ENCODE measurements around the gene LHFPL6.

The LHFPL6 gene

GRCh38 chr13:39590466-39591036 lies 12.4 kb downstream of the LHFPL6 start:
- no peaks in the 10 kb centered on the region for H3K9me3 ChIP-seq (ENCODE audit: control insufficient read depth, low read length)
- peaks cover 8% of the 10 kb centered on the region for H3K4me1 ChIP-seq (ENCODE audit: control insufficient read depth, insufficient read depth, low read length)
- no peak overlapping the region for H3K9ac ChIP-seq (ENCODE audit: low read length)
- H3K27me3 ChIP-seq (replicated peaks; ENCODE audit: control insufficient read depth, insufficient read depth, low read length), result no peaks in the 10 kb centered on the region
- DNase-seq (ENCODE audit: low read depth), result peak; percentile 32
- no peak overlapping the region for H3K4me3 ChIP-seq (ENCODE audit: low read length)
- H3K36me3 ChIP-seq (ENCODE audit: control insufficient read depth, insufficient read depth, low read length, severe bottlenecking), result peaks cover 3% of the 10 kb centered on the region

GRCh38 chr13:39588384-39588783 lies 14.6 kb downstream of the LHFPL6 start:
- DNase-seq (ENCODE audit: low read depth), result no peak
- H3K4me1 ChIP-seq (ENCODE audit: control insufficient read depth, insufficient read depth, low read length), result peaks cover 8% of the 10 kb centered on the region
- H3K4me3 ChIP-seq (ENCODE audit: low read length), result no peak overlapping the region
- no peaks in the 10 kb centered on the region for H3K9me3 ChIP-seq (ENCODE audit: control insufficient read depth, low read length)
- H3K27me3 ChIP-seq (replicated peaks; ENCODE audit: control insufficient read depth, insufficient read depth, low read length), result no peaks in the 10 kb centered on the region
- H3K36me3 ChIP-seq (ENCODE audit: control insufficient read depth, insufficient read depth, low read length, severe bottlenecking), result no peaks in the 10 kb centered on the region
- H3K9ac ChIP-seq (ENCODE audit: low read length), result no peak overlapping the region

- peaks cover 8% of the 10 kb centered on the region for H3K4me1 ChIP-seq (ENCODE audit: control insufficient read depth, insufficient read depth, low read length)
- H3K36me3 ChIP-seq (ENCODE audit: control insufficient read depth, insufficient read depth, low read length, severe bottlenecking), result no peaks in the 10 kb centered on the region
- no peak overlapping the region for H3K9ac ChIP-seq (ENCODE audit: low read length)
- no peak overlapping the region for H3K4me3 ChIP-seq (ENCODE audit: low read length)
- no peaks in the 10 kb centered on the region for H3K27me3 ChIP-seq (replicated peaks; ENCODE audit: control insufficient read depth, insufficient read depth, low read length)
- no peaks in the 10 kb centered on the region for H3K9me3 ChIP-seq (ENCODE audit: control insufficient read depth, low read length)
- DNase-seq (ENCODE audit: low read depth), result no peak
These were observed 15.1 kb downstream of the LHFPL6 start for GRCh38 chr13:39587939-39588338.

- no peaks in the 10 kb centered on the region for H3K27me3 ChIP-seq (replicated peaks; ENCODE audit: control insufficient read depth, insufficient read depth, low read length)
- H3K9me3 ChIP-seq (ENCODE audit: control insufficient read depth, low read length), result no peaks in the 10 kb centered on the region
- no peak overlapping the region for H3K4me3 ChIP-seq (ENCODE audit: low read length)
- H3K4me1 ChIP-seq (ENCODE audit: control insufficient read depth, insufficient read depth, low read length), result peaks cover 8% of the 10 kb centered on the region
- H3K9ac ChIP-seq (ENCODE audit: low read length), result no peak overlapping the region
- DNase-seq (ENCODE audit: low read depth), result no peak
- H3K36me3 ChIP-seq (ENCODE audit: control insufficient read depth, insufficient read depth, low read length, severe bottlenecking), result no peaks in the 10 kb centered on the region
These were observed 15.9 kb downstream of the LHFPL6 start for GRCh38 chr13:39586958-39587605.

GRCh38 chr13:39586151-39586550 lies 16.8 kb downstream of the LHFPL6 start:
- H3K36me3 ChIP-seq (ENCODE audit: control insufficient read depth, insufficient read depth, low read length, severe bottlenecking), result no peaks in the 10 kb centered on the region
- H3K4me1 ChIP-seq (ENCODE audit: control insufficient read depth, insufficient read depth, low read length), result peaks cover 8% of the 10 kb centered on the region
- no peak overlapping the region for H3K9ac ChIP-seq (ENCODE audit: low read length)
- DNase-seq (ENCODE audit: low read depth), result no peak
- no peaks in the 10 kb centered on the region for H3K9me3 ChIP-seq (ENCODE audit: control insufficient read depth, low read length)
- no peaks in the 10 kb centered on the region for H3K27me3 ChIP-seq (replicated peaks; ENCODE audit: control insufficient read depth, insufficient read depth, low read length)
- no peak overlapping the region for H3K4me3 ChIP-seq (ENCODE audit: low read length)

GRCh38 chr13:39585219-39585618 lies 17.8 kb downstream of the LHFPL6 start:
- H3K4me3 ChIP-seq (ENCODE audit: low read length), result no peak overlapping the region
- no peaks in the 10 kb centered on the region for H3K9me3 ChIP-seq (ENCODE audit: control insufficient read depth, low read length)

GRCh38 chr13:39580881-39581575 lies 22.0 kb downstream of the LHFPL6 start:
- Histone ChIP-seq H3K9ac (ENCODE audit: low read length) (no peak overlapping the region), H3K4me3 (ENCODE audit: low read length) (no peak overlapping the region), H3K36me3 (ENCODE audit: control insufficient read depth, insufficient read depth, low read length, severe bottlenecking) (no peaks in the 10 kb centered on the region), H3K9me3 (ENCODE audit: control insufficient read depth, low read length) (no peaks in the 10 kb centered on the region), H3K4me1 (ENCODE audit: control insufficient read depth, insufficient read depth, low read length) (no peaks in the 10 kb centered on the region), H3K27me3 (replicated peaks; ENCODE audit: control insufficient read depth, insufficient read depth, low read length) (no peaks in the 10 kb centered on the region)
- no peak for DNase-seq (ENCODE audit: low read depth)

More at GRCh38 chr13:39585219-39585618, 17.8 kb downstream of the LHFPL6 start:
- Histone ChIP-seq H3K4me1 (ENCODE audit: control insufficient read depth, insufficient read depth, low read length) (peaks cover 8% of the 10 kb centered on the region), H3K9ac (ENCODE audit: low read length) (no peak overlapping the region), H3K27me3 (replicated peaks; ENCODE audit: control insufficient read depth, insufficient read depth, low read length) (no peaks in the 10 kb centered on the region), H3K36me3 (ENCODE audit: control insufficient read depth, insufficient read depth, low read length, severe bottlenecking) (no peaks in the 10 kb centered on the region)
- no peak for DNase-seq (ENCODE audit: low read depth)

GRCh38 chr13:39578821-39579291 lies 24.1 kb downstream of the LHFPL6 start:
- H3K27me3 ChIP-seq (replicated peaks; ENCODE audit: control insufficient read depth, insufficient read depth, low read length), result no peaks in the 10 kb centered on the region
- no peaks in the 10 kb centered on the region for H3K9me3 ChIP-seq (ENCODE audit: control insufficient read depth, low read length)
- H3K9ac ChIP-seq (ENCODE audit: low read length), result no peak overlapping the region
- H3K36me3 ChIP-seq (ENCODE audit: control insufficient read depth, insufficient read depth, low read length, severe bottlenecking), result no peaks in the 10 kb centered on the region
- no peak overlapping the region for H3K4me3 ChIP-seq (ENCODE audit: low read length)
- H3K4me1 ChIP-seq (ENCODE audit: control insufficient read depth, insufficient read depth, low read length), result no peaks in the 10 kb centered on the region
- DNase-seq (ENCODE audit: low read depth), result no peak

GRCh38 chr13:39577838-39578491 lies 25.0 kb downstream of the LHFPL6 start:
- no peaks in the 10 kb centered on the region for H3K9me3 ChIP-seq (ENCODE audit: control insufficient read depth, low read length)
- no peaks in the 10 kb centered on the region for H3K4me1 ChIP-seq (ENCODE audit: control insufficient read depth, insufficient read depth, low read length)
- DNase-seq (ENCODE audit: low read depth), result no peak
- H3K9ac ChIP-seq (ENCODE audit: low read length), result no peak overlapping the region
- no peaks in the 10 kb centered on the region for H3K36me3 ChIP-seq (ENCODE audit: control insufficient read depth, insufficient read depth, low read length, severe bottlenecking)
- no peak overlapping the region for H3K4me3 ChIP-seq (ENCODE audit: low read length)
- H3K27me3 ChIP-seq (replicated peaks; ENCODE audit: control insufficient read depth, insufficient read depth, low read length), result no peaks in the 10 kb centered on the region

GRCh38 chr13:39577203-39577602 lies 25.8 kb downstream of the LHFPL6 start:
- Histone ChIP-seq H3K9me3 (ENCODE audit: control insufficient read depth, low read length) (no peaks in the 10 kb centered on the region), H3K27me3 (replicated peaks; ENCODE audit: control insufficient read depth, insufficient read depth, low read length) (no peaks in the 10 kb centered on the region), H3K4me3 (ENCODE audit: low read length) (no peak overlapping the region), H3K4me1 (ENCODE audit: control insufficient read depth, insufficient read depth, low read length) (peaks cover 4% of the 10 kb centered on the region), H3K9ac (ENCODE audit: low read length) (no peak overlapping the region), H3K36me3 (ENCODE audit: control insufficient read depth, insufficient read depth, low read length, severe bottlenecking) (no peaks in the 10 kb centered on the region)
- DNase-seq (ENCODE audit: low read depth), result no peak

GRCh38 chr13:39575641-39576238 lies 27.3 kb downstream of the LHFPL6 start:
- no peak for DNase-seq (ENCODE audit: low read depth)
- Histone ChIP-seq H3K9ac (ENCODE audit: low read length) (no peak overlapping the region), H3K4me1 (ENCODE audit: control insufficient read depth, insufficient read depth, low read length) (peaks cover 4% of the 10 kb centered on the region), H3K27me3 (replicated peaks; ENCODE audit: control insufficient read depth, insufficient read depth, low read length) (no peaks in the 10 kb centered on the region), H3K4me3 (ENCODE audit: low read length) (no peak overlapping the region), H3K36me3 (ENCODE audit: control insufficient read depth, insufficient read depth, low read length, severe bottlenecking) (no peaks in the 10 kb centered on the region), H3K9me3 (ENCODE audit: control insufficient read depth, low read length) (no peaks in the 10 kb centered on the region)
